Mucosa of gallbladder (tissue), 1 donor: Measurements from ENCODE around the gene MTOR. TPM values are rescaled to one million over a fixed set of nuclear protein-coding genes. Genes with fewer than 3 reads are reported as not detected.
"Not testable (repeated sequence)": the region's sequence is repeated elsewhere in the genome, so short reads cannot be mapped to it uniquely, and the experiment has no call there.

Experiments
- DNase-seq: peaks from one replicate; pipeline ENCODE4 v3.0.0-alpha.2; 2020; ENCODE audit warnings: low spot score
- total RNA-seq: library from RNA; stranded (reverse); gene quantifications from one replicate; pipeline ENCODE4 v1.2.1, GENCODE V29; 2021
- donor health status: DM: no; HTN: no; CAD: no.

Gene MTOR
- total RNA-seq, 1 donor from 2014 or later: 38.2 TPM

GRCh38 chr1:11109047-11109760, 153.1 kb downstream of the MTOR start:
- DNase-seq: no peak

GRCh38 chr1:11107599-11107998, 154.8 kb downstream of the MTOR start:
- DNase-seq: no peak

DNA sequence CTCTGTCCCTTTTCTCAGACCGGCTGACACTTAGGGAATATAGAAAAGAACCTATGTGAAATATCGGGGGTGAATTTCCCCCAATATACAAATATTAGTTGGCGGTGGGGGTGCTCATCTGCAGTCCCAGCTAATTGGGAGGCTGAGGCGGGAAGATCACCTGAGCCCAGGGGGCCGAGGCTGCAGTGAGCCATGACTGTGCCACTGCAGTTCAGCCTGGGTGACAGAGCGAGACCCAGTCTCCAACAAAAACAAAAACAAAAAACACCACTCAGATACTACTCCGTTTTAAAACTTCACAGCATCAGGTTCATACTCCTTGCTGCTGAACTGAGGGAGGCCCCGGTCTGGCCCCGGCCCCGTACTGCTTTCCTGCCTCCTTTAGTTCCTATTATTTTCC, 156.8 kb downstream of the MTOR start:
- DNase-seq: no peak

DNA sequence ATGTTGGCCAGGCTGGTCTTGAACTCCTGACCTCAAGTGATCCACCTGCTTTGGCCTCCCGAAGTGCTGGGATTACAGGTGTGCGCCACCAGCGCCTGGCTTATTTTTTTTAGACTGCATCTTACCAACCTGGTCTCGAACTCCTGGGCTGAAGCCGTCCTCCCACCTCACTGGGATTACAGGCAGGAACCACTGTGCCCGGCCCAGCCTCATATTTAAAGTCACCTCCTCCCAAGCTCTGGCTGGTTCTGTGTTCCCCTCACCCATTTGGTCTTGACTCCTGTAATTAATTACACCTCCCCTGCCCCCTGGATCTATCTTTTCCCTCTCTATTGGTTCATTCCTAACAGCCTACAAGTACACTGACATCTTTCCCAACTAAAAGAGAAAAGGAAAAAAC, 161.0 kb downstream of the MTOR start:
- DNase-seq: no peak

DNA sequence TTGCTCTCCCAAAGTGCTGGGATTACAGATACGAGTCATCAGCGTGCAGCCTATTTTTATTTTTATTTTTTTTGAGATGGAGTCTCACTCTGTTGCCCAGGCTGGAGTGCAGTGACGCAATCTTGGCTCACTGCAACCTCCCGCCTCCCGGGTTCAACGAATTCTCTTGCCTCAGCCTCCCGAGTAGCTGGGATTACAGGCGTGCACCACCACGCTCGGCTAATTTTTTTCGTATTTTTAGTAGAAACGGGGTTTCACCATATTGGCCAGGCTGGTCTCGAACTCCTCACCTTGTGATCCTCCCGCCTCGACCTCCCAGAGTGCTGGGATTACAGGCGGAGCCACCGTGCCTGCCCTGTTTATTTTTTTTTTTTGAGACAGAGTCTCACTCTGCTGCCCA, 161.5 kb downstream of the MTOR start:
- DNase-seq: not testable (repeated sequence)

DNA sequence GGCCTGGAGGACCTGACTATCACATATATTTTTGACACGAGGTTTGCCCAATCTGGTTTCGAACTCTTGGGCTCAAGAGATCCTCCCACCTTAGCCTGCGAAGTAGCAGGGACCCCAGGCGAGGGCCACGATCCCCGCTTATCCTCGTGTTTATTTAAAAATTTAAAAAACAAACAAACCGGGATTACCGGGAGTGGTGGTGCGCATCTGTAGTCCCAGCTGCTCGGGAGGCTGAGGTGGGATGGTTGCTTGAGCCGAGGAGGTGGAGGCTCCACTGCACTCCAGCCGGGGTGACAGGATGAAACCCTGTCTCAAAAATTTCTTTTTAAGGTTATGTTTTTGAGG, 162.2 kb downstream of the MTOR start:
- no peak for DNase-seq

GRCh38 chr1:11099310-11100148, 162.8 kb downstream of the MTOR start, which contains the start of gene EXOSC10:
Gene EXOSC10 (minus strand): TSS chr1:11099869. CDS start chr1:11099831, 38 bp downstream.
- DNase-seq: peak; percentile 94

GRCh38 chr1:11098931-11099309, 163.4 kb downstream of the MTOR start:
- DNase-seq: no peak

GRCh38 chr1:11083784-11084183, 178.6 kb downstream of the MTOR start:
- DNase-seq: not testable (repeated sequence)

DNA sequence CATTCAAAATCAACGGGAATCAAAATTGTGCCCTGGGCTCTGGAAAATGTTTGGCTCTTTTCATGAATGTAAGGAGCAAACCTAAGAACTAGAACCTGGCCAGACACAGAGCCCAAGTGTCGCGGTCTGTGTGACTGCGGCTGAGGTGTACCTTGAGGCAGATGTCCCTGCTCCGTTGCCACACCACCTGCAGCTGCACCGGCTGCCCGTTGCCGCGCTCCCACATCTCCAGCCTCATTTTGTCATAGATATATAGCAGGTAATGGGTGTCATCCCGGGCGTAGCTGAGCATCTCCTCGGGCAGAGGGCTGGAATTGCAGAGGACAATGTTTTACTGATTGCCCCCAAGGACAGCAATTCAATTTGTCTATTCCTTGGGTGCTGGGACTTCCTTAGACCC, 181.4 kb downstream of the MTOR start:
- DNase-seq: no peak

GRCh38 chr1:11078631-11079030, 183.7 kb downstream of the MTOR start:
- DNase-seq: no peak

- DNase-seq: not testable (repeated sequence)
These were observed 189.0 kb downstream of the MTOR start for GRCh38 chr1:11073398-11073797.

GRCh38 chr1:11072216-11072917, 190.0 kb downstream of the MTOR start:
- DNase-seq: no peak

- DNase-seq: no peak
These were observed 190.7 kb downstream of the MTOR start for GRCh38 chr1:11071463-11072215.

DNA sequence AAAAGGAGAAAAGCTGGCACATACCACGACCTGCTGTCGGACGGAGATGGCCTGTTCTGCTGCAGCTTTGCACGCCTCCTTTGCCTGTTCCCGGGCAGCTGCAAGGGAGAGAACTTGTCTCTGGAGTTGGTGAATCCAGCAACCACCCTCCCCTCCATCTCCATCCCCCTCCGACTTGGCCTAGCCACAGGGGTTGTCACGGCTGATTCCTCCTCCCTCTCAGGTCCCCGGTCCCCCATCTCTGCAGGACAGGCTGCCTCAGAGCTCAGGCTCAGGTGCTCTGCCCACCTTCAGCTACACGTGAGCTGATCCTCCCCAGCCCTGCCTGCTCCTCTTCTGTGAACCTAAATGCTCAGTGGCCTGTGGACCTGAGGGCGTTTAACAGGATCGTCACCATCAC, 191.5 kb downstream of the MTOR start:
- DNase-seq: no peak

GRCh38 chr1:11068600-11069473, 193.5 kb downstream of the MTOR start:
- no peak for DNase-seq

DNA sequence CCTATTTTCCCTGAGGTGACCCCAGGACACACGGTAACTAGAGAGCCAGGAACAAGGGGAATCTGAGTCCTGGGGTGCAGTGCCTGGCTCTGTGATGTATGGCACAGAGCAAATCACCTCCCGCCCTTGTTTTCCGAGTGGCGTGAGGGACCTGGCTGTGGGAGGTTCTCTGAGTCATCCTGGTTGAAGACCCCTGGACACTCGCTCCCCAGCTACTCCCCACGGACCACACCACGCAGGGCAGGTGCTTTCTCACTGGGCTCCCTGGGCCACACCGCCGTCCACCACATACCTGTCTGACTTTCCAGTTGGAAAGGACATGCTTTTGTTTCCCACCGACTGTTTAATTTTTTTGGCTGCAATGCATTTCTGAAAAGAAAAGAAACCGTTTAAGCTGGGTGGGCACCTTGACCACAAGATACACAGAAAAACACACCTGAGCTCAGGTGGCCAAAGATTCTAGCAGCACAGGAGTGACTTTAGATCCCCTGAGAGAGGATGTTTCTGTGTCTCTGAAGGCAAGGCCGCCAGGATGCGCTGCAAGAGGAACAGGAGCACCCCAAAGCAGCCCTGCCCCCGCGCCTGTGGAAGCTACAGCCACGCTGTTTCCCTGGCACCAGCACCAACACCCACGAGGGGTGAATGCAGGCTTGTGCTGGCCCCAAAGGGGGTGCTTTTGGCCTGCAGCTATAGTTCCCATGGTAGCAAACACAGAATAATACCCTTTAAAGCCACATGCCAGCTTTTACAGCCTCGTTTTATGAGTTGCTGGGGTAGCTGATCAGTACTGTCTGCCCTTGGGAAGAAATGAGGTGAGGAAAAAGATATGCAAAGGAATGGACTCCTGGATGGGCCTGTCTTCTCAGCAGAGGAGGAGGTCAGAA, 194.4 kb downstream of the MTOR start:
- DNase-seq: no peak

- DNase-seq: no peak
These were observed 196.6 kb downstream of the MTOR start for GRCh38 chr1:11065796-11066195.

GRCh38 chr1:11064942-11065341, 197.4 kb downstream of the MTOR start:
- no peak for DNase-seq
